Upper lobe of left lung (tissue), 6 donors: Measurements from ENCODE around the gene LAMTOR1. TPM values are rescaled to one million over a fixed set of nuclear protein-coding genes. Genes with fewer than 3 reads are reported as not detected.
"Not testable (repeated sequence)": the region's sequence is repeated elsewhere in the genome, so short reads cannot be mapped to it uniquely, and the experiment has no call there.

ENCODE experiments used
- ATAC-seq, 2 donors: fragments of 200-7000 bp; cut with Tn5 transposase; one replicate each; pipeline ENCODE4 v1.9.1; 2022; ENCODE audit warnings: mild to moderate bottlenecking in 2 of 2, moderate library complexity in 2 of 2; ENCODE audit not compliant: low FRiP score in 2 of 2
- DNase-seq, 2 donors: peaks; one replicate each; pipeline ENCODE4 v3.0.0-alpha.2; 2019 to 2020
- H3K27ac ChIP-seq, 4 donors: fragments of 200-600 bp; sonication (generic); one replicate each; pipeline ENCODE4 v1.5.1; 2016 to 2019
- H3K27me3 ChIP-seq, 4 donors: fragments of 200-600 bp; sonication (generic); one replicate each; pipeline ENCODE4 v1.5.1; 2017 to 2019
- H3K36me3 ChIP-seq, 4 donors: fragments of 200-600 bp; sonication (generic); one replicate each; pipeline ENCODE4 v1.5.1; 2016 to 2019
- H3K4me1 ChIP-seq, 4 donors: fragments of 200-600 bp; sonication (generic); one replicate each; pipeline ENCODE4 v1.5.1; 2018 to 2019
- H3K4me3 ChIP-seq, 4 donors: fragments of 200-600 bp; sonication (generic); one replicate each; pipeline ENCODE4 v1.5.1; 2017 to 2019; ENCODE audit warnings: mild to moderate bottlenecking in 2 of 4, moderate library complexity in 1 of 4
- H3K9me3 ChIP-seq, 4 donors: fragments of 200-600 bp; sonication (generic); one replicate each; pipeline ENCODE4 v1.5.1; 2018 to 2019
- CTCF ChIP-seq, 6 experiments: fragments of 450-650 bp in 4 of 6; fragments of 200-600 bp in 2 of 6; sonication (generic) in 2 of 6; IDR thresholded peaks; one replicate each; pipeline ENCODE4 v1.5.1; 2016 to 2019; ENCODE audit warnings: antibody characterized with exemption in 6 of 6
- EP300 ChIP-seq, 4 donors: sonication (generic); formaldehyde crosslinking; IDR thresholded peaks; one replicate each; pipeline ENCODE4 v1.5.1; 2017; ENCODE audit warnings: antibody characterized with exemption in 4 of 4, control low read depth in 2 of 4
- POLR2A ChIP-seq, 4 donors: fragments of 450-650 bp; IDR thresholded peaks; one replicate each; pipeline ENCODE4 v1.5.1; 2016 to 2017; ENCODE audit warnings: antibody characterized with exemption in 4 of 4, mild to moderate bottlenecking in 2 of 4
- POLR2AphosphoS5 ChIP-seq, 2 donors: sonication (generic); formaldehyde crosslinking; IDR thresholded peaks; one replicate each; pipeline ENCODE4 v1.5.1; 2017; ENCODE audit warnings: antibody characterized with exemption in 2 of 2
- WGBS, 2 donors: methylation state at CpG; one replicate each; pipeline ENCODE4 v1.1.5; 2017 to 2018; 5-methylcytosine and 5-hydroxymethylcytosine counted together
- total RNA-seq, 6 donors: library from RNA; depleted of rRNA in 4 of 6; stranded (reverse); fragments of >200 nt in 4 of 6; gene quantifications; one replicate each; pipeline versions ENCODE4 v1.1.0 to v1.2.1, GENCODE V29; 2016 to 2021
- donor health status: DM: no; HTN: no; CAD: no; lungs with moderate emphysema.
- donor health status: DM: no; HTN: yes; CAD: no; lungs with severe emphysema.

Gene LAMTOR1
- total RNA-seq: 100 to 1,000 TPM in 4 of 6 donors, 10 to 100 TPM in 2; 86.0 to 162 (median 114) TPM

DNA sequence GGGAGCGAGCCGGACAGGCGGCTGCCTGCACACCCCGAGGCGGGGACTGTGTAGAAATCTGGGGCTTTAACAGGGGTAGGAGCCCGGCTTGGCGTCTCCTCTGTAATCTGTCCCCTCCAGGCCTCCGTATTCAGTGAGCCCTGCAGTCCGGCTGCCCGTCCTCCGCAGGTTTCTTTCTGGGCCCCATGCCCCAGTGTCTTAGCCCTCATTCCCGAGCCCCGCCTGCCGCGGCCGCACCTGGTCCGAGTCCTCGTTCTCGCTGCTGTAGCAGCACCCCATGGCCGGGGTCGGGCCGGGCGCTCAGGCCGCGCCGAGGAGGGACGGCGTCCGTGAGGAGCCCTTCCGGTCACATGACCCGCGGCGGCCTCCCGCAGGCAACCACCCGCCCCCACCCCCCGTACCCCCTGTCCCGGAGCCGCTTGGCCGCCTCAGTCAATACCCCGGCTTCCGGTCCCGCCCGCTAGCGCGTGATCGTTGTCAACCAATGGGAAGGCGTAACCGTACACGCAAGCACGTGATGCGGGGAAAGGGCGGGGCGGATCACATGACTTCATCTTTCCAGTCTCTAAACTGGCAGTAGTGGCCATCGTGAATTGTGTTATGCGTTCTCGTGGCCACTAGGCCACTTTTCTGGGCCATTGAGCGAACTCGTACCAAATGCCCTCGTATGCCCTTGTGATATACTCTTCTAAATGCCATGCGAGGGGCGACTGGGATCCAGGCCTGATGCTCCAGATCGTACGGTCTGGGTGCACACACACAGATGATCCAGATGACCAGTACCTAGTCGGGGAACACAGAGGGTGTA, at the start of gene LAMTOR1:
Gene LAMTOR1, minus strand, starts transcription at position 352 of the 808 bp plus-strand sequence. Its CDS starts 73 bp downstream, at position 279.
- Histone ChIP-seq H3K4me1 (peaks cover 35 to 40% (median 35%) of the 10 kb centered on the region in 4 donors), H3K9me3 (no peaks in the 10 kb centered on the region), H3K4me3 (peak within 1 kb of the TSS; percentile 61 to 90 (median 72)), H3K27ac (peak within 1 kb of the TSS; percentile 87 to 98 (median 94)), H3K36me3 (peaks cover 4 to 21% (median 13%) of the 10 kb centered on the region in 4 donors), H3K27me3 (no peaks in the 10 kb centered on the region)
- ATAC-seq (peak; percentile 98 to 99), DNase-seq (peak; percentile 97)
- WGBS, 2 donors: 3 to 10% methylated on average over 29 to 40 of the region's 64 CpGs
- TF ChIP-seq POLR2AphosphoS5 (IDR thresholded peaks at IDR 0.05): peak; percentile 85 to 86
- TF ChIP-seq EP300 (IDR thresholded peaks at IDR 0.05): peak in 1 of 4 donors; percentile 60
- peak; percentile 30 to 90 (median 76) for TF ChIP-seq CTCF (IDR thresholded peaks at IDR 0.05)
- TF ChIP-seq POLR2A (IDR thresholded peaks at IDR 0.05): peak; percentile 55 to 90 (median 68)

GRCh38 chr11:72150882-72151281, 47.8 kb upstream of the LAMTOR1 start:
- ATAC-seq (no peak), DNase-seq (no peak)
- TF ChIP-seq POLR2A (IDR thresholded peaks at IDR 0.05) (no peak), EP300 (IDR thresholded peaks at IDR 0.05) (no peak), CTCF (IDR thresholded peaks at IDR 0.05) (no peak), POLR2AphosphoS5 (IDR thresholded peaks at IDR 0.05) (no peak)
- Histone ChIP-seq H3K27ac (no peak overlapping the region), H3K4me1 (no peaks in the 10 kb centered on the region), H3K9me3 (no peaks in the 10 kb centered on the region), H3K27me3 (no peaks in the 10 kb centered on the region), H3K4me3 (no peak overlapping the region), H3K36me3 (no peaks in the 10 kb centered on the region)
- 68 to 73% methylated on average over 4 of the region's 4 CpGs for WGBS, 2 donors

- ATAC-seq (no peak), DNase-seq (no peak)
- Histone ChIP-seq H3K27ac (no peak overlapping the region), H3K36me3 (no peaks in the 10 kb centered on the region), H3K4me1 (no peaks in the 10 kb centered on the region), H3K27me3 (no peaks in the 10 kb centered on the region), H3K9me3 (no peaks in the 10 kb centered on the region), H3K4me3 (no peak overlapping the region)
- 44 to 79% methylated on average over 2 of the region's 2 CpGs for WGBS, 2 donors
- TF ChIP-seq POLR2A (IDR thresholded peaks at IDR 0.05) (no peak), CTCF (IDR thresholded peaks at IDR 0.05) (no peak), POLR2AphosphoS5 (IDR thresholded peaks at IDR 0.05) (no peak), EP300 (IDR thresholded peaks at IDR 0.05) (no peak)
Observed at GRCh38 chr11:72146625-72147024, 43.5 kb upstream of the LAMTOR1 start.

- Histone ChIP-seq H3K36me3 (no peaks in the 10 kb centered on the region), H3K9me3 (no peaks in the 10 kb centered on the region), H3K4me3 (no peak overlapping the region), H3K4me1 (no peaks in the 10 kb centered on the region), H3K27ac (no peak overlapping the region), H3K27me3 (no peaks in the 10 kb centered on the region)
- peak in 1 of 2 donors; percentile 67 for ATAC-seq
- 83 to 85% methylated on average over 4 of the region's 4 CpGs for WGBS, 2 donors
- no peak for TF ChIP-seq POLR2AphosphoS5 (IDR thresholded peaks at IDR 0.05)
- no peak for TF ChIP-seq POLR2A (IDR thresholded peaks at IDR 0.05)
- no peak for DNase-seq
Observed at GRCh38 chr11:72144807-72145565, 41.9 kb upstream of the LAMTOR1 start.

GRCh38 chr11:72142543-72142942, 39.4 kb upstream of the LAMTOR1 start:
- DNase-seq, H3K27me3 ChIP-seq, H3K4me1 ChIP-seq, H3K27ac ChIP-seq, H3K9me3 ChIP-seq, H3K36me3 ChIP-seq, H3K4me3 ChIP-seq, ATAC-seq: not testable (repeated sequence)
- WGBS, 2 donors: no CpG with 5 or more reads among the region's 1 CpG

- DNase-seq, H3K9me3 ChIP-seq, H3K4me1 ChIP-seq, H3K36me3 ChIP-seq, ATAC-seq, H3K4me3 ChIP-seq, H3K27me3 ChIP-seq, H3K27ac ChIP-seq: not testable (repeated sequence)
- WGBS, 2 donors: 44 to 64% methylated on average over 1 of the region's 1 CpG
Observed at GRCh38 chr11:72142086-72142485, 39.0 kb upstream of the LAMTOR1 start.
